ENCODE data around the gene GOLPH3.

GOLPH3 gene

GRCh38 chr5:32170303-32171151 lies 3.6 kb downstream of the GOLPH3 start:
- no peak for DNase-seq

- DNase-seq: no peak
These were observed 5.6 kb downstream of the GOLPH3 start for GRCh38 chr5:32168460-32169033.

GRCh38 chr5:32165597-32165996 lies 8.5 kb downstream of the GOLPH3 start:
- no peak for DNase-seq

- no peak for DNase-seq
These were observed 10.3 kb downstream of the GOLPH3 start for GRCh38 chr5:32163785-32164184.

- no peak for DNase-seq
These were observed 11.1 kb downstream of the GOLPH3 start for GRCh38 chr5:32163053-32163452.

- DNase-seq: no peak
These were observed 13.9 kb downstream of the GOLPH3 start for GRCh38 chr5:32160228-32160627.

- DNase-seq: no peak
These were observed 14.6 kb downstream of the GOLPH3 start for GRCh38 chr5:32159328-32160072.

- DNase-seq: no peak
These were observed 15.5 kb downstream of the GOLPH3 start for GRCh38 chr5:32158679-32158975.

GRCh38 chr5:32157078-32157477 lies 17.0 kb downstream of the GOLPH3 start:
- no peak for DNase-seq

- DNase-seq: no peak
These were observed 17.5 kb downstream of the GOLPH3 start for GRCh38 chr5:32156635-32157034.

- DNase-seq: no peak
These were observed 18.9 kb downstream of the GOLPH3 start for GRCh38 chr5:32155211-32155610.

GRCh38 chr5:32153723-32154122 lies 20.4 kb downstream of the GOLPH3 start:
- no peak for DNase-seq

GRCh38 chr5:32151198-32151597 lies 22.9 kb downstream of the GOLPH3 start:
- no peak for DNase-seq

GRCh38 chr5:32150366-32150765 lies 23.8 kb downstream of the GOLPH3 start:
- DNase-seq: no peak

- DNase-seq: no peak
These were observed 26.2 kb downstream of the GOLPH3 start for GRCh38 chr5:32147959-32148358.

GRCh38 chr5:32147236-32147635 lies 26.9 kb downstream of the GOLPH3 start:
- DNase-seq: no peak

- DNase-seq: no peak
These were observed 28.7 kb downstream of the GOLPH3 start for GRCh38 chr5:32145378-32145777.

- DNase-seq: no peak
These were observed 29.5 kb downstream of the GOLPH3 start for GRCh38 chr5:32144378-32145207.

- no peak for DNase-seq
These were observed 30.3 kb downstream of the GOLPH3 start for GRCh38 chr5:32143617-32144377.

GRCh38 chr5:32138839-32139493 lies 35.2 kb downstream of the GOLPH3 start:
- DNase-seq: no peak

- DNase-seq: no peak
These were observed 37.8 kb downstream of the GOLPH3 start for GRCh38 chr5:32136342-32136741.

GRCh38 chr5:32135086-32135485 lies 39.0 kb downstream of the GOLPH3 start:
- no peak for DNase-seq

All from RPMI8226 (cell line).